A549 (cell line): ENCODE results near the gene CAPN9. TPM values are rescaled to one million over a fixed set of nuclear protein-coding genes. Genes with fewer than 3 reads are reported as not detected.

Experiments used
- ATAC-seq, 2 experiments: fragments of 200-7000 bp in 1 of 2; fragments of >200 bp in 1 of 2; cut with Nextera tagmentation in 1 of 2; cut with Tn5 transposase in 1 of 2; 3 replicates each; pipeline versions ENCODE4 v1.8.0 to v1.9.1; 2018 to 2020; ENCODE audit warnings: mild to moderate bottlenecking in 1 of 2, moderate library complexity in 1 of 2
- CTCF ChIA-PET: fragments of 300-600 bp; sonication (Branson Sonifier 250); formaldehyde crosslinking; extraction: SDS; loops from one replicate; lab custom pipeline; 2021; ENCODE audit warnings: antibody characterized with exemption, inconsistent platforms; lab: Yijun Ruan, JAX
- POLR2A ChIA-PET: fragments of 350-600 bp; formaldehyde crosslinking; extraction: SDS; loops from one replicate; lab custom pipeline; 2021; ENCODE audit warnings: antibody characterized with exemption, inconsistent platforms; lab: Yijun Ruan, JAX
- DNase-seq, 2 experiments: peaks; one replicate each; pipeline versions ENCODE4 v3.0.0 to v3.0.0-alpha.2; 2011 to 2016; ENCODE audit warnings: low read depth in 1 of 2, low spot score in 1 of 2
- FAIRE-seq: peaks from 2 replicates; lab custom pipeline; 2011; peaks lifted over from hg19 to GRCh38; lab: Jason Lieb, UNC
- H3K27ac ChIP-seq, 2 experiments: fragments of >200 bp; sonication (Bioruptor Twin); formaldehyde crosslinking; 3 replicates each; pipeline ENCODE4 v1.5.1; 2016 to 2017
- H3K4me1 ChIP-seq: fragments of >200 bp; sonication (Bioruptor Twin); formaldehyde crosslinking; 3 replicates; pipeline ENCODE4 v1.6.1; 2016
- H3K4me2 ChIP-seq: fragments of >200 bp; sonication (Bioruptor Twin); formaldehyde crosslinking; 3 replicates; pipeline ENCODE4 v1.6.1; 2016
- H3K4me3 ChIP-seq: fragments of >200 bp; sonication (Bioruptor Twin); formaldehyde crosslinking; 3 replicates; pipeline ENCODE4 v1.5.1; 2016
- H3K9me3 ChIP-seq: fragments of >200 bp; sonication (Bioruptor Twin); formaldehyde crosslinking; 3 replicates; pipeline ENCODE4 v1.6.1; 2016
- BHLHE40 ChIP-seq: IDR thresholded peaks from 2 replicates; pipeline ENCODE4 v1.6.1; 2012; ENCODE audit warnings: low read depth, low read length, inconsistent platforms
- CBX2 ChIP-seq: fragments of 200-600 bp; sonication (generic); IDR thresholded peaks from 2 replicates; pipeline ENCODE4 v1.6.1; 2016; ENCODE audit warnings: low read depth, mild to moderate bottlenecking, borderline replicate concordance
- CBX8 ChIP-seq: fragments of 200-600 bp; sonication (generic); IDR thresholded peaks from 2 replicates; pipeline ENCODE4 v1.6.1; 2016
- CHD4 ChIP-seq: fragments of 200-600 bp; sonication (generic); IDR thresholded peaks from 2 replicates; pipeline ENCODE4 v1.6.1; 2016; ENCODE audit warnings: antibody characterized with exemption, mild to moderate bottlenecking, borderline replicate concordance
- EHMT2 ChIP-seq: fragments of 200-600 bp; sonication (generic); IDR thresholded peaks from 2 replicates; pipeline ENCODE4 v1.6.1; 2016; ENCODE audit warnings: antibody characterized with exemption, low read depth, mild to moderate bottlenecking, moderate library complexity
- EP300 ChIP-seq, 2 experiments: fragments of >200 bp; sonication (Bioruptor Twin); formaldehyde crosslinking; IDR thresholded peaks; 2 replicates in 1 of 2; 3 replicates in 1 of 2; pipeline ENCODE4 v1.6.1; 2016 to 2017
- ESRRA ChIP-seq: fragments of 150-350 bp; IDR thresholded peaks from 2 replicates; pipeline ENCODE4 v1.6.1; 2014; ENCODE audit warnings: mild to moderate bottlenecking, low read length, borderline replicate concordance
- FOXS1 ChIP-seq: fragments of 250-450 bp; sonication (Bioruptor Pico); IDR thresholded peaks from 2 replicates; pipeline ENCODE4 v1.5.0; 2020; ENCODE audit warnings: mild to moderate bottlenecking, moderate library complexity
- HOXA7 ChIP-seq: fragments of 250-450 bp; sonication (Bioruptor Pico); IDR thresholded peaks from 2 replicates; pipeline ENCODE4 v1.5.0; 2020; ENCODE audit warnings: mild to moderate bottlenecking, moderate library complexity
- KDM1A ChIP-seq: fragments of 200-600 bp; sonication (generic); IDR thresholded peaks from 2 replicates; pipeline ENCODE4 v1.6.1; 2016; ENCODE audit warnings: low read depth, mild to moderate bottlenecking
- KDM5A ChIP-seq: fragments of 200-600 bp; sonication (generic); IDR thresholded peaks from 2 replicates; pipeline ENCODE4 v1.6.1; 2016; ENCODE audit warnings: antibody characterized with exemption, mild to moderate bottlenecking
- MAFK ChIP-seq: fragments of 450-650 bp; IDR thresholded peaks from 2 replicates; pipeline ENCODE4 v1.6.1; 2014; ENCODE audit not compliant: partially characterized antibody
- NFE2L2 ChIP-seq: fragments of 150-350 bp; conservative IDR thresholded peaks from 2 replicates; pipeline ENCODE4 v1.6.1; 2014; ENCODE audit warnings: low read length
- NPAS2 ChIP-seq: fragments of 250-450 bp; sonication (Bioruptor Pico); IDR thresholded peaks from 2 replicates; pipeline ENCODE4 v1.8.0; 2022; ENCODE audit warnings: mild to moderate bottlenecking, moderate library complexity, borderline replicate concordance
- NR3C1 ChIP-seq: fragments of >200 bp; sonication (Bioruptor Twin); formaldehyde crosslinking; IDR thresholded peaks from 3 replicates; pipeline ENCODE4 v1.6.1; 2017
- POLR2AphosphoS2 ChIP-seq: conservative IDR thresholded peaks from 2 replicates; pipeline ENCODE4 v1.6.1; 2012; ENCODE audit warnings: low read length, improper control_type of control experiment, inconsistent platforms
- RAD21 ChIP-seq, 2 experiments: fragments of >200 bp in 1 of 2; sonication (Bioruptor Twin) in 1 of 2; formaldehyde crosslinking in 1 of 2; IDR thresholded peaks in 1 of 2; conservative IDR thresholded peaks in 1 of 2; 2 replicates in 1 of 2; 3 replicates in 1 of 2; pipeline ENCODE4 v1.6.1; 2012 to 2018; ENCODE audit warnings: inconsistent platforms in 1 of 2
- RFX5 ChIP-seq: fragments of 450-650 bp; IDR thresholded peaks from 2 replicates; pipeline ENCODE4 v1.7.1; 2014; ENCODE audit warnings: antibody characterized with exemption, mild to moderate bottlenecking, moderate library complexity
- SMC3 ChIP-seq: fragments of >200 bp; sonication (Bioruptor Twin); formaldehyde crosslinking; IDR thresholded peaks from 3 replicates; pipeline ENCODE4 v1.6.1; 2018; ENCODE audit warnings: inconsistent platforms
- TP53 ChIP-seq: fragments of 250-450 bp; sonication (Bioruptor Pico); IDR thresholded peaks from 2 replicates; pipeline ENCODE4 v1.5.0; 2021; ENCODE audit warnings: mild to moderate bottlenecking, moderate library complexity
- ZNF302 ChIP-seq: fragments of 250-450 bp; sonication (Bioruptor Pico); IDR thresholded peaks from 2 replicates; pipeline ENCODE4 v1.9.0; 2021; ENCODE audit warnings: inconsistent platforms, mild to moderate bottlenecking, moderate library complexity
- WGBS: methylation state at CpG from one replicate; pipeline ENCODE4 v1.1.6; 2017; ENCODE audit errors: missing lambda C conversion rate; 5-methylcytosine and 5-hydroxymethylcytosine counted together
- polyA plus RNA-seq, 4 experiments: library from polyadenylated mRNA; depleted of rRNA in 3 of 4; stranded (reverse); fragments of >200 nt; fragmentation: RNase III in 1 of 4; extraction: RNeasy Plus Mini Kit Qiagen cat#74134 plus additional on column Dnase treatment in 1 of 4; gene quantifications; 2 replicates in 3 of 4; 3 replicates in 1 of 4; pipeline ENCODE4 v1.2.3, GENCODE V29; 2011 to 2017
- TF ChIP-seq, protein P1 (sequence below): fragments of >200 bp; sonication (Bioruptor Twin); formaldehyde crosslinking; IDR thresholded peaks from 3 replicates; pipeline ENCODE4 v1.6.1; 2016
- TF ChIP-seq, protein P2 (sequence below): fragments of >200 bp; sonication (Bioruptor Twin); formaldehyde crosslinking; IDR thresholded peaks from 3 replicates; pipeline ENCODE4 v1.5.1; 2016
- TF ChIP-seq, protein P3 (sequence below): IDR thresholded peaks from 2 replicates; pipeline ENCODE4 v1.6.1; 2012; ENCODE audit warnings: low read depth, borderline replicate concordance

CAPN9 gene
- polyA plus RNA-seq, 2 of the 4 experiments (the other 2 are of a cell fraction): not detected

DNA sequence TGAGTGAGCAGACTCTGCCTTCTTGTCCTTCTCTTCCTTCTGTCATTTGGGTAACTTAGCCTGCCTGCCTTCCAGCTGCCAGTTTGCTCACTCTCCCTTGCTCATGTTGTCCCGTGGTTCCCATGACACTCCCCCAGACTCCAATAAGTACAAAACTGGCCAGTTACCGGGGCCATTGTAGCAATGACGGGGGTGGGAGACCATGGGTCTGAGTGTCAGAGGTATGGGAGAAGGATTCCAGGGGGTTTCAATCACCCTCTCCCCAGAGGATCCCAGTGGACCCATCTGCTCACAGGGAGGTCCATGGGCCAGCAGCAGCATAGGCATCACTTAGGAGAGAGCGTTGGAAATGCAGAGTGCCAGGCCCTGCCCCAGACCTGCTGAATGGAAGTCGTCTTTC lies 51.3 kb downstream of the CAPN9 start:
- POLR2A ChIA-PET: no interaction called here

DNA sequence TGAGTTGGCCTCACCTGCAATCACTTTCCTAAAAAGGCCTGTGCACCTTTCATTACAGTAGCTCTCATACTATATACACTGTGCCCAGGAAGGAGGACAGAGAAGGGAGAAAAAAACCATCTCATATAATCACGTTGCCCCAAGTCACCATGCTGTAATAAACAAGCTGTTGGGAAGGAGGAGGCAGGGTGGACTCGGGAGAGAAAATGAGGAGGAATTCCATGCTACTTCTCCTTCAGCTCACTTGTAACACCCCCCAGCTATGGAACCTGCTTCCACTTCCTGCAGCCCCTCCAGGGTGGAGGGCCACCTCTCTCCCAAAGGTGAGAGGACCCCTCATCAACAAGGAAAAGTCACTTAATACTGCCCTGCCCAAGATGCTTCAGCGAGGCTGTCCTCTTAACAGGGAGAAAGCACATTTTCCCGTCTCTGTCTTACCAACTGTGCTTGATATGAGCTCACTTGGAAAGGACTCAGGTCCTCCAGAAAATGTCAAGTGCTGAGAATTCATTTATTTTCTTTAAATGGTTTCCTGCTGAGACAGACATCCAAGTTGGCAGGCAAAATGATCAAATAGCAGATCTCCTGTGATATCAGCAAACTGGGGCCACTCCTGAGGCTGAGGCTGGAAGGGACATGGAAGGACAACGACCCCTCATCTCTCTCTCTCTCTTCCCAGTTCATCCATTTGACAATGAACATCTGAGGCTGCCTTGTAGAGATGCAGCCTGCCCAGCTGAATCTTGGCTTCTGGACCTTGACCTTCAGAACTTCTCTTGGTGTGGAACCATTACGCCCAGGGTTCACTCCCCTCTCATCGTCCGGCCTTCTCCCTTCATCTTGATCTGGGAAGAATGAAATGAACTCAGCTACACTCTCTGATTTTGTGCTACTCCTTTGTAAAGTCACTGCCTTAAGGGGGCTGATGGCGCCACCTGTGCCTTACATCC lies 54.0 kb downstream of the CAPN9 start:
- CTCF ChIA-PET: interaction anchor here (1.0 to 2.5 kb wide), 7 partner anchors 9 to 425 kb away, joined by 3 to 8 read pairs (median 3); no protein-coding TSS in a partner anchor
- Histone ChIP-seq H3K4me2 (no peak overlapping the region), H3K27ac (no peak overlapping the region), H3K9me3 (no peaks in the 10 kb centered on the region), H3K4me3 (no peak overlapping the region), H3K4me1 (no peaks in the 10 kb centered on the region)
- 53% methylated on average over 9 of the region's 9 CpGs for WGBS
- TF ChIP-seq ZNF302 (CRISPR knock-in tag) (no peak), TP53 (CRISPR knock-in tag) (no peak), NFE2L2 (no peak), CBX2 (no peak), MAFK (no peak), KDM1A (no peak), FOXS1 (CRISPR knock-in tag) (no peak)
- TF ChIP-seq, protein P1, sequence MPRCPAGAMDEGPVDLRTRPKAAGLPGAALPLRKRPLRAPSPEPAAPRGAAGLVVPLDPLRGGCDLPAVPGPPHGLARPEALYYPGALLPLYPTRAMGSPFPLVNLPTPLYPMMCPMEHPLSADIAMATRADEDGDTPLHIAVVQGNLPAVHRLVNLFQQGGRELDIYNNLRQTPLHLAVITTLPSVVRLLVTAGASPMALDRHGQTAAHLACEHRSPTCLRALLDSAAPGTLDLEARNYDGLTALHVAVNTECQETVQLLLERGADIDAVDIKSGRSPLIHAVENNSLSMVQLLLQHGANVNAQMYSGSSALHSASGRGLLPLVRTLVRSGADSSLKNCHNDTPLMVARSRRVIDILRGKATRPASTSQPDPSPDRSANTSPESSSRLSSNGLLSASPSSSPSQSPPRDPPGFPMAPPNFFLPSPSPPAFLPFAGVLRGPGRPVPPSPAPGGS: no peak
- TF ChIP-seq, protein P2, sequence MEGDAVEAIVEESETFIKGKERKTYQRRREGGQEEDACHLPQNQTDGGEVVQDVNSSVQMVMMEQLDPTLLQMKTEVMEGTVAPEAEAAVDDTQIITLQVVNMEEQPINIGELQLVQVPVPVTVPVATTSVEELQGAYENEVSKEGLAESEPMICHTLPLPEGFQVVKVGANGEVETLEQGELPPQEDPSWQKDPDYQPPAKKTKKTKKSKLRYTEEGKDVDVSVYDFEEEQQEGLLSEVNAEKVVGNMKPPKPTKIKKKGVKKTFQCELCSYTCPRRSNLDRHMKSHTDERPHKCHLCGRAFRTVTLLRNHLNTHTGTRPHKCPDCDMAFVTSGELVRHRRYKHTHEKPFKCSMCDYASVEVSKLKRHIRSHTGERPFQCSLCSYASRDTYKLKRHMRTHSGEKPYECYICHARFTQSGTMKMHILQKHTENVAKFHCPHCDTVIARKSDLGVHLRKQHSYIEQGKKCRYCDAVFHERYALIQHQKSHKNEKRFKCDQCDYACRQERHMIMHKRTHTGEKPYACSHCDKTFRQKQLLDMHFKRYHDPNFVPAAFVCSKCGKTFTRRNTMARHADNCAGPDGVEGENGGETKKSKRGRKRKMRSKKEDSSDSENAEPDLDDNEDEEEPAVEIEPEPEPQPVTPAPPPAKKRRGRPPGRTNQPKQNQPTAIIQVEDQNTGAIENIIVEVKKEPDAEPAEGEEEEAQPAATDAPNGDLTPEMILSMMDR: no peak
- FAIRE-seq (no peak), ATAC-seq (no peak), DNase-seq (no peak)
- POLR2A ChIA-PET: no interaction called here

More for the DNA sequence above, 51.3 kb downstream of the CAPN9 start:
- Histone ChIP-seq H3K9me3 (no peaks in the 10 kb centered on the region), H3K4me3 (no peak overlapping the region), H3K4me1 (no peaks in the 10 kb centered on the region), H3K4me2 (no peak overlapping the region), H3K27ac (no peak overlapping the region)
- ATAC-seq (no peak), FAIRE-seq (no peak), DNase-seq (no peak)
- TF ChIP-seq HOXA7 (CRISPR knock-in tag): no peak
- TF ChIP-seq ESRRA: no peak
- no peak for TF ChIP-seq POLR2AphosphoS2
- TF ChIP-seq, protein P2: no peak
- TF ChIP-seq NR3C1: no peak
- no peak for TF ChIP-seq EHMT2
- no peak for TF ChIP-seq CBX8
- no peak for TF ChIP-seq RAD21 (conservative IDR thresholded peaks at IDR 0.05 in 1 of 2, IDR thresholded peaks at IDR 0.05 in 1 of 2)
- TF ChIP-seq CHD4: no peak
- TF ChIP-seq KDM5A: no peak
- no peak for TF ChIP-seq ZNF302 (CRISPR knock-in tag)
- TF ChIP-seq BHLHE40: no peak
- TF ChIP-seq MAFK: no peak
- TF ChIP-seq, protein P3, sequence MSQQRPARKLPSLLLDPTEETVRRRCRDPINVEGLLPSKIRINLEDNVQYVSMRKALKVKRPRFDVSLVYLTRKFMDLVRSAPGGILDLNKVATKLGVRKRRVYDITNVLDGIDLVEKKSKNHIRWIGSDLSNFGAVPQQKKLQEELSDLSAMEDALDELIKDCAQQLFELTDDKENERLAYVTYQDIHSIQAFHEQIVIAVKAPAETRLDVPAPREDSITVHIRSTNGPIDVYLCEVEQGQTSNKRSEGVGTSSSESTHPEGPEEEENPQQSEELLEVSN: no peak
- no peak for TF ChIP-seq EP300 (IDR thresholded peaks at IDR 0.05)
- TF ChIP-seq RFX5: no peak
- no peak for TF ChIP-seq SMC3
- TF ChIP-seq NPAS2 (CRISPR knock-in tag): no peak
- WGBS: 33% methylated on average over 5 of the region's 5 CpGs
- CTCF ChIA-PET: interaction anchor here (0.6 to 5.4 kb wide), 27 partner anchors 11 to 805 kb away, joined by 3 to 65 read pairs (median 5); no protein-coding TSS in a partner anchor
